GM19324 (cell line): ENCODE results near the gene SSX2.
"Not testable (repeated sequence)": the region's sequence is repeated elsewhere in the genome, so short reads cannot be mapped to it uniquely, and the experiment has no call there.

ENCODE experiments used
- ATAC-seq: cut with Tn5 transposase; IDR thresholded peaks from one replicate; pipeline ENCODE4 v1.9.1; 2021; ENCODE audit warnings: mild to moderate bottlenecking, moderate library complexity; ENCODE audit not compliant: unreplicated experiment, low FRiP score

Gene SSX2

DNA sequence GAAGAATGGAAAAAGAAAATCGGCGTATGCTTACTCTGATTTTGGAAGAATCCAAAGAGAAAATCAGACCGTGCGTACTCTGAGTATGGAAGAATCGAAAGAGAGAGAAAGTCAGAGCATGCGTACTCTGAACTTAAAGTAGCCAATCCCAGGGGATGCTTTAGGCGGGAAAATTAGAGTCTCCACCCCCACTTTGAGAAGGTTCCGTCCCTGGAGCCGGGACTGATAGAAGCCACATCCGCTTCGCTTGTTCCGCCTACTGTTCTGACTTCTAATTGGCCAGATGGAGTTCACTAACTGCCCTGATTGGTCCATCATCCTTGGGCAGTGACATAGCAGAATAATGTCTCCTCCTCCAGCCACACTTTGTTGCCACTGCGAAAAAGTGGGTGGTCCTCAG lies at the start of gene SSX2:
Gene SSX2 (minus strand): TSS at position 101 of the 400 bp plus-strand sequence. CDS start 1,429 bp downstream, outside the sequence.
- not testable (repeated sequence) for ATAC-seq

DNA sequence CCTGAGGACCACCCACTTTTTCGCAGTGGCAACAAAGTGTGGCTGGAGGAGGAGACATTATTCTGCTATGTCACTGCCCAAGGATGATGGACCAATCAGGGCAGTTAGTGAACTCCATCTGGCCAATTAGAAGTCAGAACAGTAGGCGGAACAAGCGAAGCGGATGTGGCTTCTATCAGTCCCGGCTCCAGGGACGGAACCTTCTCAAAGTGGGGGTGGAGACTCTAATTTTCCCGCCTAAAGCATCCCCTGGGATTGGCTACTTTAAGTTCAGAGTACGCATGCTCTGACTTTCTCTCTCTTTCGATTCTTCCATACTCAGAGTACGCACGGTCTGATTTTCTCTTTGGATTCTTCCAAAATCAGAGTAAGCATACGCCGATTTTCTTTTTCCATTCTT lies 44.0 kb upstream of the SSX2 start, which contains the start of gene SSX2B:
Gene SSX2B (plus strand): TSS at position 301 of the 400 bp plus-strand sequence. CDS start 1,429 bp downstream, outside the sequence.
- ATAC-seq, result not testable (repeated sequence)

DNA sequence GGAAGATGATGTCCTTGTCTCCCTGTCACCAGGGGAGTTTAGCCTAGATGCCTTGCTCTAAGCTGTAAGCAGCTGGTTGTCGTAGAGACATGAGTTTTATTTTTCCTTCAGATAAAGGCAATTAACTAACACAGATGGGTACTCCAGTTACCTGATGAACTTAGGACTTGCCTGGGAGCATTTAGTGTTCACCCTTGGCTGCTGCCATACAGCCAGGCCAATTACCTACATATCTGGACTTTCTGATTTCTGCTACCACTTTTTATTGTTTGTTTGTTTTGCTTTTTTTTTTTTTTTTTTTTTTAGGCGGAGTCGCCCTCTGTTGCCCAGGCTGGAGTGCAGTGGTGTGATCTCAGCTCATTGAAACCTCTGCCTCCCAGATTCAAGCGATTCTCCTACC lies 14.9 kb downstream of the SSX2 start:
- ATAC-seq, result not testable (repeated sequence)

DNA sequence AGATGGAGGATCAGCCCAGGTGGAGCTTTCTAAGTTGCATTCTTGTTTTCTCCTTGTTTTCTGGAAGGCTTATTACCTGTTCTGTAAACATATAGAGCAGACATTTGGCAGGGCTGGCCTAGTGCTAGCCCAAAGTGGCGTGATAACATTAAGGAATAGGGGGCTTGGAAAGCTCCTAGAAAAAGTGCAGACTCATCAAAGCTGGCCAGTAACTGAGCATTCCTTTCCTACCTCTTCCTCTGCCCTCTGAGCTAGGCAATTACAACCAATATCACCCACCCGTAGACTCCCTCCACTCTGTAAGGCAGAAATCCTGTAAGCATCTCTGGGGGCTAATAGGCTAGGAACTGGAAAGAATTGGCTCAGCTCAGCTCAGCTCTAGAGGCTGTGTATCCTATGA lies 44.8 kb downstream of the SSX2 start:
- ATAC-seq, result not testable (repeated sequence)

GRCh38 chrX:52655475-52655874 lies 51.5 kb downstream of the SSX2 start:
- not testable (repeated sequence) for ATAC-seq

- ATAC-seq, result not testable (repeated sequence)
Observed at GRCh38 chrX:52654800-52655199, 52.2 kb downstream of the SSX2 start, which contains the start of gene SSX7. SSX7 (minus strand) TSS chrX:52654900; CDS start chrX:52653472, 1,428 bp downstream.

DNA sequence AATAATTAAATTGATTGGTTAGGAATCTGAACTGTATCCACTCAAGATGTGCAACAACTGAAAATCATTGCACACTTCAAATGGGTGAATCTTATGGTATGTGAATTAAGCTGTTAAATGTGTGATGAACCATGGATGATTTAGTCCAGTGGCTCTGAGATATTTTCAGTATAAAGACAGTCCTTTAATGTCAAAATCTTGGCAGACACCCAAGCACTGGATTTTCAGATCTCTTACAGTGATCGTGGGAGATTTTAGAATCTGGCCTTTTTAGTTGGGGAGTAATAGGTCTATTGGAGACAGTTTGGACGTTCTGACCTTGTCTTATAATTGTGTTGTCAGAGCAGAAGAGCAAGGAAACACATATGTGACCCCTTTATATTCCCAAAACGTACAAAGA lies 56.3 kb downstream of the SSX2 start:
- not testable (repeated sequence) for ATAC-seq

DNA sequence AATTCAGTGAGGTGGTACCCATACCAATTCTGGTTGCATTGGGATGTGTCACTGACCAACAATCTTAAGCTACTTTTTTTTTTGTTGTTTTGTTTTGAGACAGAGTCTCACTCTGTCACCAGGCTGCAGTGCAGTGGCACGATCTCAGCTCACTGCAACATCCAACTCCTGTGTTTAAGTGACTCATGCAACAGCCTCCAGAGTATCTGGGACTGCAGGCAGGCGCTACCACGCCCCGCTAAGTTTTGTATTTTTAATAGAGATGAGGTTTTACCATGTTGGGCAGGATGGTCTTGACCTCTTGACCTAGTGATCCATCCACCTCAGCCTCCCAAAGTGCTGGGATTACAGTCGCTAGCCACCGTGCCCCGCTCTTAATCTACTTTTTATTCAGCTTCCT lies 58.0 kb downstream of the SSX2 start:
- not testable (repeated sequence) for ATAC-seq
